GM23248 (cell line): ENCODE measurements around the gene DCAKD. TPM values are rescaled to one million over a fixed set of nuclear protein-coding genes. Genes with fewer than 3 reads are reported as not detected.

Experiments used
- DNase-seq: peaks from one replicate; pipeline ENCODE4 v3.0.0-alpha.2; 2015
- H2AFZ ChIP-seq: fragments of 200-600 bp; sonication (generic); 2 replicates; pipeline ENCODE4 v1.6.1; 2016; ENCODE audit warnings: antibody characterized with exemption
- H3F3A ChIP-seq: fragments of 200-600 bp; sonication (generic); 2 replicates; pipeline ENCODE4 v1.6.1; 2016; ENCODE audit warnings: mild to moderate bottlenecking, antibody characterized with exemption, mixed run types; ENCODE audit not compliant: insufficient read depth
- H3K27ac ChIP-seq: fragments of 200-600 bp; sonication (generic); 2 replicates; pipeline ENCODE4 v1.5.1; 2016; ENCODE audit warnings: mild to moderate bottlenecking
- H3K27me3 ChIP-seq: fragments of 200-600 bp; sonication (generic); replicated peaks from 2 replicates; pipeline ENCODE4 v1.6.1; 2016; ENCODE audit warnings: mild to moderate bottlenecking; ENCODE audit not compliant: insufficient read depth
- H3K36me3 ChIP-seq: fragments of 200-600 bp; sonication (generic); 2 replicates; pipeline ENCODE4 v1.6.1; 2016; ENCODE audit warnings: low read depth, mild to moderate bottlenecking
- H3K4me1 ChIP-seq: fragments of 200-600 bp; sonication (generic); 2 replicates; pipeline ENCODE4 v1.6.1; 2016; ENCODE audit warnings: mild to moderate bottlenecking; ENCODE audit not compliant: insufficient read depth
- H3K4me2 ChIP-seq: fragments of 200-600 bp; sonication (generic); one replicate; pipeline ENCODE4 v1.6.1; 2016; ENCODE audit warnings: mild to moderate bottlenecking; ENCODE audit not compliant: unreplicated experiment
- H3K4me3 ChIP-seq: fragments of 200-600 bp; sonication (generic); 2 replicates; pipeline ENCODE4 v1.5.1; 2016; ENCODE audit warnings: mild to moderate bottlenecking
- H3K79me2 ChIP-seq: fragments of 200-600 bp; sonication (generic); 2 replicates; pipeline ENCODE4 v1.6.1; 2016; ENCODE audit warnings: mild to moderate bottlenecking; ENCODE audit not compliant: insufficient read depth
- H3K9ac ChIP-seq: fragments of 200-600 bp; sonication (generic); 2 replicates; pipeline ENCODE4 v1.6.1; 2016; ENCODE audit warnings: mild to moderate bottlenecking
- H3K9me2 ChIP-seq: fragments of 200-600 bp; sonication (generic); 2 replicates; pipeline ENCODE4 v1.6.1; 2016; ENCODE audit warnings: mixed run types, mild to moderate bottlenecking, moderate library complexity; ENCODE audit not compliant: insufficient read depth
- H3K9me3 ChIP-seq: fragments of 200-600 bp; sonication (generic); one replicate; pipeline ENCODE4 v1.6.1; 2017; ENCODE audit warnings: low read depth
- H4K20me1 ChIP-seq: fragments of 200-600 bp; sonication (generic); 2 replicates; pipeline ENCODE4 v1.6.0; 2016; ENCODE audit not compliant: insufficient read depth
- EZH2 ChIP-seq: fragments of 200-600 bp; sonication (generic); IDR thresholded peaks from 2 replicates; pipeline ENCODE4 v1.6.1; 2018; ENCODE audit warnings: antibody characterized with exemption, mild to moderate bottlenecking; ENCODE audit not compliant: insufficient read depth, poor library complexity, severe bottlenecking
- EZH2phosphoT487 ChIP-seq: fragments of 200-600 bp; sonication (generic); IDR thresholded peaks from 2 replicates; pipeline ENCODE4 v1.6.1; 2018; ENCODE audit warnings: antibody characterized with exemption, moderate library complexity, mild to moderate bottlenecking, low read depth; ENCODE audit not compliant: insufficient read depth
- WGBS, 2 experiments: methylation state at CpG; one replicate each; pipeline ENCODE4 v1.1.6; 2015 to 2017; ENCODE audit warnings: low lambda C conversion rate in 2 of 2, low coverage in 1 of 2; ENCODE audit errors: missing lambda C conversion rate in 2 of 2; 5-methylcytosine and 5-hydroxymethylcytosine counted together
- in situ Hi-C: fragments of 300-500 bp; cut with MboI; formaldehyde crosslinking; loops from 2 replicates; pipeline ENCODE4 v1.15.0; 2020
- polyA plus RNA-seq: library from polyadenylated mRNA; unstranded; fragments of >200 nt; fragmentation: Nextera tagmentation; extraction: Ambion mirVana; gene quantifications from 2 replicates; pipeline ENCODE4 v1.2.1, GENCODE V29; 2016
- total RNA-seq: library from RNA; depleted of rRNA; stranded (reverse); fragments of >200 nt; shearing (Covaris generic); gene quantifications from 2 replicates; pipeline ENCODE4 v1.2.3, GENCODE V29; 2014

Gene DCAKD
- total and polyA plus RNA-seq, 2 experiments from 2014 or later: 24.8 to 45.8 TPM

DNA sequence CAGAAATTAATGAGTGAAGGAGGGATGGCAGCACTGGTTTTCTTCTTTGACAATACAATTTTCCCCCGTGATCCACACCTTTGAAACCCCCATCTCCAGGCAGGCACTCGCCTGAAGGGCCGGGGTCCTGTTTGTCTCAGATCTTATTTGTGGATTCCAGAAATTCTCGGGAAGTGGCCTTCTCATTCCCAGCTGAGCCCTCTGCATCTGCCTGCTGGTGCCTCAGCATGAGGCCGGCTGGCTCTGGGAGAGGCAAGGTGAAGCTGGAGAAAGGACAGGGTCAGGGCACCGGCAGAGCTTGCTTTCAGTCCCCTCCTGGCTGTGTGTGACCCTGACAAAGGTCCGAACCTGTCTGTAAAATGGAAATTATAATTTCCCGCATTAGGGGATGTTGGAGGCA lies 47.6 kb downstream of the DCAKD start:
- in situ Hi-C loops: no loop called here
- H3F3A ChIP-seq: no peaks in the 10 kb centered on the region
- no peaks in the 10 kb centered on the region for H3K9me2 ChIP-seq
- no peaks in the 10 kb centered on the region for H4K20me1 ChIP-seq
- H3K9ac ChIP-seq: no peak overlapping the region
- H3K9me3 ChIP-seq: no peaks in the 10 kb centered on the region
- WGBS, 2 experiments: 51 to 52% methylated on average over 8 of the region's 8 CpGs
- H3K4me2 ChIP-seq: no peak overlapping the region
- H3K79me2 ChIP-seq: no peaks in the 10 kb centered on the region
- H3K27ac ChIP-seq: no peak overlapping the region
- peaks cover 4% of the 10 kb centered on the region; the same call in 1 of the 2 replicates for H3K27me3 ChIP-seq
- DNase-seq: no peak
- no peak overlapping the region for H2AFZ ChIP-seq
- no peaks in the 10 kb centered on the region for H3K36me3 ChIP-seq
- TF ChIP-seq EZH2 (no peak), EZH2phosphoT487 (no peak)
- no peak overlapping the region for H3K4me3 ChIP-seq
- H3K4me1 ChIP-seq: no peaks in the 10 kb centered on the region

- no peaks in the 10 kb centered on the region for H3K9me2 ChIP-seq
- in situ Hi-C loops: no loop called here
- WGBS, 2 experiments: 53 to 59% methylated on average over 3 of the region's 3 CpGs
- no peak overlapping the region for H3K9ac ChIP-seq
- H3K36me3 ChIP-seq: no peaks in the 10 kb centered on the region
- H3K27me3 ChIP-seq: peaks cover 4% of the 10 kb centered on the region; the same call in 1 of the 2 replicates
- no peak overlapping the region for H2AFZ ChIP-seq
- H3F3A ChIP-seq: no peaks in the 10 kb centered on the region
- H3K27ac ChIP-seq: no peak overlapping the region
- H3K9me3 ChIP-seq: no peaks in the 10 kb centered on the region
- no peaks in the 10 kb centered on the region for H3K79me2 ChIP-seq
- DNase-seq: no peak
- no peaks in the 10 kb centered on the region for H4K20me1 ChIP-seq
- H3K4me3 ChIP-seq: no peak overlapping the region
- TF ChIP-seq EZH2 (no peak), EZH2phosphoT487 (no peak)
- no peak overlapping the region for H3K4me2 ChIP-seq
- H3K4me1 ChIP-seq: no peaks in the 10 kb centered on the region
Observed at GRCh38 chr17:45001310-45001709, 50.1 kb downstream of the DCAKD start.

GRCh38 chr17:44999433-44999832 lies 52.0 kb downstream of the DCAKD start:
- WGBS, 2 experiments: 53 to 61% methylated on average over 3 of the region's 3 CpGs
- H3K9me2 ChIP-seq: no peaks in the 10 kb centered on the region
- in situ Hi-C loops: no loop called here
- H3K27ac ChIP-seq: no peak overlapping the region
- no peaks in the 10 kb centered on the region for H3K79me2 ChIP-seq
- H3K36me3 ChIP-seq: no peaks in the 10 kb centered on the region
- H2AFZ ChIP-seq: no peak overlapping the region
- H3K27me3 ChIP-seq: peaks cover 6% of the 10 kb centered on the region
- no peak overlapping the region for H3K9ac ChIP-seq
- no peaks in the 10 kb centered on the region for H3K4me1 ChIP-seq
- H3K9me3 ChIP-seq: no peaks in the 10 kb centered on the region
- H3F3A ChIP-seq: no peaks in the 10 kb centered on the region
- DNase-seq: no peak
- H3K4me2 ChIP-seq: no peak overlapping the region
- TF ChIP-seq EZH2phosphoT487 (no peak), EZH2 (no peak)
- no peak overlapping the region for H3K4me3 ChIP-seq
- H4K20me1 ChIP-seq: no peaks in the 10 kb centered on the region

DNA sequence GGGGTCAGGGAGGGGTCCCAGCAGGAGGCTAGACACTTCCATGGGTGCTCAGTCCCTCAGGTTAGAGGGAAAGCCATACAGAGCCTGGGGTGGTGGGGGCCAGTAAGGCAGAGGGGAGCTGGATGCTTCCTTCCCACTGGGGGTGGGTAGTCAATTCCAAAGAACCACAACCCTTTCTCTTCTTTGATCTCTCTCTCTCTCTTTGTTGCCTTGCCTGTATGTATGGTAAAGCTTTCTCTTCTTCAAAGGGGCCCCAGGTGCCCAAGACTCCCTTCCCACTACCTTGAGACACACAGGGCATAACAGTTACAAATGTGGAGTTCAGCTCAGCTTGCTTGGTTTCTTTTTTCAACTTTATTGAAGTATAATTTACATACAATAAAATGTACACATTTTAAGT lies 52.8 kb downstream of the DCAKD start:
- no peaks in the 10 kb centered on the region for H3K36me3 ChIP-seq
- no peaks in the 10 kb centered on the region for H3K79me2 ChIP-seq
- no peaks in the 10 kb centered on the region for H4K20me1 ChIP-seq
- H3K9ac ChIP-seq: no peak overlapping the region
- H3K9me2 ChIP-seq: no peaks in the 10 kb centered on the region
- no peak overlapping the region for H3K4me3 ChIP-seq
- no peaks in the 10 kb centered on the region for H3K9me3 ChIP-seq
- no peak for DNase-seq
- in situ Hi-C loops: no loop called here
- no peak overlapping the region for H2AFZ ChIP-seq
- H3F3A ChIP-seq: no peaks in the 10 kb centered on the region
- no peak overlapping the region for H3K27ac ChIP-seq
- H3K4me2 ChIP-seq: no peak overlapping the region
- H3K4me1 ChIP-seq: no peaks in the 10 kb centered on the region
- peaks cover 6% of the 10 kb centered on the region for H3K27me3 ChIP-seq
- TF ChIP-seq EZH2: no peak
- TF ChIP-seq EZH2phosphoT487: no peak
